ENCODE measurements around the gene SMIM13. TPM values are rescaled to one million over a fixed set of nuclear protein-coding genes. Genes with fewer than 3 reads are reported as not detected.
"Not testable (repeated sequence)": the region's sequence is repeated elsewhere in the genome, so short reads cannot be mapped to it uniquely, and the experiment has no call there.

The SMIM13 gene
- total and polyA plus RNA-seq, 4 donors: 2.5 to 9.8 (median 7.4) TPM

DNA sequence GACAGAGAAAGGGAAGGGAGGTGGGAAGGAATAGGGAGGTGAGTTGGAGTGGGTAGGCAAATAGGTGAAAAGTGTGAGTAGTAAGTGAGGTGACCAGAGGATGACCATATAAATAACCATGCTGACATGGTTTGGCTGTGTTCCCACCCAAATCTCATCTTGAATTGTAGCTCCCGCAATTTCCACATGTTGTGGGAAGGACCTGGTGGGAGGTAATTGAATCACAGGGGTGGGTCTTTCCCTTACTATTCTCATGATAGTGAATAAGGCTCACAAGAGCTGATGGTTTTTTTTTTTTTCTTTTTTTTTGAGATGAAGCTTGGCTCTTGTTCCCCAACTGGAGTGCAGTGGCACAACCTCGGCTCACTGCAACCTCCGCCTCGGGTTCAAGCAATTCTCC, 21.5 kb upstream of the SMIM13 start:
- WGBS, 2 donors: 91 to 96% methylated on average over 4 of the region's 4 CpGs
- no peak overlapping the region for H3K4me3 ChIP-seq (ENCODE audit: low read length in 2 of 2)
- intact Hi-C loops (cut with DNase I): no loop called here
- H3K9me3 ChIP-seq (ENCODE audit: control insufficient read depth, low read length): no peaks in the 10 kb centered on the region
- no peak for ATAC-seq (ENCODE audit: low FRiP score)
- DNase-seq: no peak
- no peaks in the 10 kb centered on the region for H3K4me1 ChIP-seq (ENCODE audit: control insufficient read depth in 1 of 2, insufficient read depth in 2 of 2, low read length in 2 of 2)
- no peak overlapping the region for H3K27ac ChIP-seq (ENCODE audit: low read depth in 1 of 2, low read length in 2 of 2)
- H3K36me3 ChIP-seq (ENCODE audit: control insufficient read depth in 1 of 2, insufficient read depth in 2 of 2, low read length in 1 of 2): no peaks in the 10 kb centered on the region
- no peaks in the 10 kb centered on the region for H3K27me3 ChIP-seq (ENCODE audit: control insufficient read depth in 1 of 2, insufficient read depth in 2 of 2, low read length in 1 of 2)

DNA sequence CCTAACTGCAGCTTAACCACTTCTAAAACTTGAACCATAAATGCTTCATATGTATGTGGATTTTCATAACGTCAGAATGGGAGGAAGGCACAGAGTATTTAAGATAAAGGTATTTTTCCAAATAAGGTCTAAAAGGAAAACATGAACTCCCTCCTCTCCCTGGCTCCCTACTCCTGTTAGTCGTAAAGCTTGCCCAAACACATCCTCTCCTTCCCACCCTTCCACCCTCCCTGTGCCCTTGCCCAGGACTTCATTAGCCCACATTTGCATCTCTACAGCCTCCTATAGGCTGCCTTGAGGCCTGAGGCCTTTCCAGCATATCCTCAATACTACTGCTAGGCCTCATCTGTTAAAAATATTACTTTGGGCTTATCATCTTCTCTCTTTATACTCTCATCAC, 17.1 kb upstream of the SMIM13 start:
- 61 to 62% methylated on average over 2 of the region's 2 CpGs for WGBS, 2 donors

DNA sequence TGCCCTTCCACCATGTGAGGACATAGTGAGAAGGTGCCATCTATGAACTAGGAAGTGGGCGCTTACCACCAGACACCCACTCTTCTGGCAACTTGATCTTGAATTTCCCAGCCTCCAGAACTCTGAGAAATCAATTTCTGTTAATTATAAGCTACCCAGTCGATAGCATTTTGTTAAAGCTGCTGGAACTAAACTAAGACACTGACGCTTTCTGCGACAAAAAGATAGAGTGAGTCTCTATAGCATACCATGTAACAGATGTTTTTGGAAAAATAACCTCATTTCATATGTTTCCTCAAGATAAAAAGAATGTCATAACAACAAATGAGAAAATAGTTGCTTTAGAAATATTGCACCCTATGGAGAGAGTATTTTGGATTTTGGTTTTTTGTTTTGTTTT, 15.4 kb upstream of the SMIM13 start:
- H3K27me3 ChIP-seq (ENCODE audit: control insufficient read depth in 1 of 2, insufficient read depth in 2 of 2, low read length in 1 of 2): no peaks in the 10 kb centered on the region
- H3K27ac ChIP-seq (ENCODE audit: low read depth in 1 of 2, low read length in 2 of 2): no peak overlapping the region
- no peaks in the 10 kb centered on the region for H3K4me1 ChIP-seq (ENCODE audit: control insufficient read depth in 1 of 2, insufficient read depth in 2 of 2, low read length in 2 of 2)
- H3K36me3 ChIP-seq (ENCODE audit: control insufficient read depth in 1 of 2, insufficient read depth in 2 of 2, low read length in 1 of 2): no peaks in the 10 kb centered on the region
- H3K4me3 ChIP-seq (ENCODE audit: low read length in 2 of 2): no peak overlapping the region
- intact Hi-C loops (cut with DNase I): no loop called here
- no peak for DNase-seq
- WGBS, 2 donors: 92 to 95% methylated on average over 4 of the region's 4 CpGs
- ATAC-seq (ENCODE audit: low FRiP score): no peak
- H3K9me3 ChIP-seq (ENCODE audit: control insufficient read depth, low read length): no peaks in the 10 kb centered on the region

More for the DNA sequence above, 17.1 kb upstream of the SMIM13 start:
- DNase-seq: no peak
- Histone ChIP-seq H3K36me3 (ENCODE audit: control insufficient read depth in 1 of 2, insufficient read depth in 2 of 2, low read length in 1 of 2) (no peaks in the 10 kb centered on the region), H3K27ac (ENCODE audit: low read depth in 1 of 2, low read length in 2 of 2) (no peak overlapping the region), H3K4me3 (ENCODE audit: low read length in 2 of 2) (no peak overlapping the region), H3K9me3 (ENCODE audit: control insufficient read depth, low read length) (no peaks in the 10 kb centered on the region), H3K27me3 (ENCODE audit: control insufficient read depth in 1 of 2, insufficient read depth in 2 of 2, low read length in 1 of 2) (no peaks in the 10 kb centered on the region), H3K4me1 (ENCODE audit: control insufficient read depth in 1 of 2, insufficient read depth in 2 of 2, low read length in 2 of 2) (no peaks in the 10 kb centered on the region)
- ATAC-seq (ENCODE audit: low FRiP score): no peak
- intact Hi-C loops (cut with DNase I): no loop called here

DNA sequence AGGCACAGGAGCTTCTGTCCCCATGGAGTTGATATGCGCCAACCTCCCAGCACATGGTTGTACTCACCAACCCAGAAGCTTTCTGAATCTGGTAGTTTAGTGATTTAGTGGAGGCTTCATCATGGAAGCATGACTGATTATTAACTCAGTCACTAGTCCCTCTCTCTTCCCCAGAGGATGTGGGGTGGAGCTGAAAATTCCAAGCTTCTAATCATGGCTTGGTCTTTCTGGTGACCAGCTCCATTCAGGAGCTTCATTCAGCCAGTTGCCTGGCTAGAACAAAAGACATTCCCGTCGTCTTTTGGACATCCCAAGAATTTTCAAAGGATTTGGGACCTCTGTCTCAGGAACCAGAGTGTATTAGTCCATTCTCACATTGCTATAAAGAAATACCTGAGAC, 13.3 kb upstream of the SMIM13 start:
- no peaks in the 10 kb centered on the region for H3K36me3 ChIP-seq (ENCODE audit: control insufficient read depth in 1 of 2, insufficient read depth in 2 of 2, low read length in 1 of 2)
- intact Hi-C loops (cut with DNase I): no loop called here
- no peaks in the 10 kb centered on the region for H3K9me3 ChIP-seq (ENCODE audit: control insufficient read depth, low read length)
- no peaks in the 10 kb centered on the region for H3K27me3 ChIP-seq (ENCODE audit: control insufficient read depth in 1 of 2, insufficient read depth in 2 of 2, low read length in 1 of 2)
- WGBS, 2 donors: 60 to 73% methylated on average over 3 of the region's 3 CpGs
- DNase-seq: no peak
- no peaks in the 10 kb centered on the region for H3K4me1 ChIP-seq (ENCODE audit: control insufficient read depth in 1 of 2, insufficient read depth in 2 of 2, low read length in 2 of 2)
- H3K27ac ChIP-seq (ENCODE audit: low read depth in 1 of 2, low read length in 2 of 2): no peak overlapping the region
- no peak overlapping the region for H3K4me3 ChIP-seq (ENCODE audit: low read length in 2 of 2)
- ATAC-seq (ENCODE audit: low FRiP score): no peak

DNA sequence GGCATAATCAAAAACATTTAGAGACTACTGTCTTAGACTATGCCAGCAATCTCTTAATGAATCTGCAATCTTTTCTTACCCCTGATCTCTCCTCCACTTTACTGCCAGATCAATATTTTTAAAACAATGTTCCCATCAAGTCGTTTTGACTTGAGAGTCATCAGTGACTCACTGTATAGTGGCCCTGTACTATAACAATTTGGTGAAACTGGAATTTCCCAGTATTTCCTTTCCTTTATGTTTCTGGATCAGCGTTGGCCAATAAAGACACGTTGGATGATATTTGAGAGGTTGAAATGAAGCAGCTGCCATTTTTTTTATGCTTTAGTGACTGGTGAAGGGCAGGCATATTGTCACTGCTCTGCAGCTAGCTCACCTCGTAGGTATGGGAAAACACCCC, 10.1 kb upstream of the SMIM13 start:
- no peak for DNase-seq
- H3K27ac ChIP-seq (ENCODE audit: low read depth in 1 of 2, low read length in 2 of 2): no peak overlapping the region
- WGBS, 2 donors: 79 to 80% methylated on average over 4 of the region's 4 CpGs
- no peaks in the 10 kb centered on the region for H3K4me1 ChIP-seq (ENCODE audit: control insufficient read depth in 1 of 2, insufficient read depth in 2 of 2, low read length in 2 of 2)
- no peak for ATAC-seq (ENCODE audit: low FRiP score)
- H3K36me3 ChIP-seq (ENCODE audit: control insufficient read depth in 1 of 2, insufficient read depth in 2 of 2, low read length in 1 of 2): no peaks in the 10 kb centered on the region
- no peaks in the 10 kb centered on the region for H3K27me3 ChIP-seq (ENCODE audit: control insufficient read depth in 1 of 2, insufficient read depth in 2 of 2, low read length in 1 of 2)
- H3K4me3 ChIP-seq (ENCODE audit: low read length in 2 of 2): no peak overlapping the region
- no peaks in the 10 kb centered on the region for H3K9me3 ChIP-seq (ENCODE audit: control insufficient read depth, low read length)
- intact Hi-C loops (cut with DNase I): no loop called here

DNA sequence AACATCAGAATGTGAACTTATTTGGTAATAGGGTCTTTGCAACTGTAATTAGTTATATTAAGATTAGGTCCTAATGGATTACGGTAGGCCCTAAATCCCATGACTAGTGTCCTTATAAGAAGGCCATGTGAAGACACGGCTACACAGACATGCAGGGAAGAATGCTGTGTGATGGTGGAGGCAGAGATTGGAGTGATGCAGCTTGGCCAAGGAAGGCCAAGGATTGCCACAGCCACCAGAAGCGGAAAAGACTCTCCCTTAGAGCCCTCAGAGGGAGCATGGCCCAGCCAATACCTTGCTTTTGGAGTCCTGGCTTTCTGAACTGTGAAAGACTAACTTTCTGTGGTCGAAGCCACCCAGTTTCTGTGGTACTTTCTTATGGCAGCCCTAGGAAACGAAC, 9.7 kb upstream of the SMIM13 start:
- intact Hi-C loops (cut with DNase I): no loop called here
- DNase-seq (no peak), ATAC-seq (ENCODE audit: low FRiP score) (no peak)
- H3K4me1 ChIP-seq (ENCODE audit: control insufficient read depth in 1 of 2, insufficient read depth in 2 of 2, low read length in 2 of 2): no peaks in the 10 kb centered on the region
- H3K4me3 ChIP-seq (ENCODE audit: low read length in 2 of 2): no peak overlapping the region
- H3K27ac ChIP-seq (ENCODE audit: low read depth in 1 of 2, low read length in 2 of 2): no peak overlapping the region
- no peaks in the 10 kb centered on the region for H3K27me3 ChIP-seq (ENCODE audit: control insufficient read depth in 1 of 2, insufficient read depth in 2 of 2, low read length in 1 of 2)
- H3K36me3 ChIP-seq (ENCODE audit: control insufficient read depth in 1 of 2, insufficient read depth in 2 of 2, low read length in 1 of 2): no peaks in the 10 kb centered on the region
- H3K9me3 ChIP-seq (ENCODE audit: control insufficient read depth, low read length): no peaks in the 10 kb centered on the region
- 85 to 93% methylated on average over 5 of the region's 5 CpGs for WGBS, 2 donors

DNA sequence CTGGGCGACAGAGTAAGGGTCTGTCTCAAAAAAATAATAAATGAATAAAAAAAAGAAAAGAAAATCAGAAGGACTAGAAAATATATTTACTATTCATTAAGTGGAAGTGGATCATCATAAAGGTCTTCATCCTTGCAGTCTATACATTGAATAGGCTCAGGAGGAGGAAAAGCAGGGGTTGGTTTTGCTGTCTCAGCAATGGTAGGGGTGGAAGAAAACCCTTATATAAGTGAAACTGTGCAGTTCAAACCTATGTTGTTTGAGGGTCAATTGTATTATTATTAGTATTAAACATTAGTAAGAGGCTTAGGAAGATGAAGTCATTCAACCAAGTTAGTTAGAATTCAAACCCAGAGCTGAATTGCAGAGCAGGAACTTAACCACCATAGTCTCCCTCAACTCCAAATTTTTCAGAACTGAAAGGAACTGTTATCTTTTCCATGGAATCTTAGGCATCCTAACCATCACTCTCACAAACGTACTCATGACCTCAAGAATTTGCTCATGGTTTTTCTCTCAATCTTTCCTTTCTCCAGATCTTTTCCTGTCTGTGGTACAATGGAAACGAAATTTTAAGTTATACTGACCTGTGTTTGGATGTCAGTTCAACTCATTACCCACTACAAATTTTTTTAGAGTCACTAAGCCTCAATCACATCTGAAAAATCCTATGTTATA, 7.7 kb upstream of the SMIM13 start:
- H3K36me3 ChIP-seq (ENCODE audit: control insufficient read depth in 1 of 2, insufficient read depth in 2 of 2, low read length in 1 of 2): no peaks in the 10 kb centered on the region
- no peaks in the 10 kb centered on the region for H3K27me3 ChIP-seq (ENCODE audit: control insufficient read depth in 1 of 2, insufficient read depth in 2 of 2, low read length in 1 of 2)
- ATAC-seq (ENCODE audit: low FRiP score): no peak
- no peaks in the 10 kb centered on the region for H3K4me1 ChIP-seq (ENCODE audit: control insufficient read depth in 1 of 2, insufficient read depth in 2 of 2, low read length in 2 of 2)
- no peaks in the 10 kb centered on the region for H3K9me3 ChIP-seq (ENCODE audit: control insufficient read depth, low read length)
- 40 to 41% methylated on average over 3 of the region's 3 CpGs for WGBS, 2 donors
- no peak for DNase-seq
- no peak overlapping the region for H3K27ac ChIP-seq (ENCODE audit: low read depth in 1 of 2, low read length in 2 of 2)
- intact Hi-C loops (cut with DNase I): no loop called here
- no peak overlapping the region for H3K4me3 ChIP-seq (ENCODE audit: low read length in 2 of 2)

DNA sequence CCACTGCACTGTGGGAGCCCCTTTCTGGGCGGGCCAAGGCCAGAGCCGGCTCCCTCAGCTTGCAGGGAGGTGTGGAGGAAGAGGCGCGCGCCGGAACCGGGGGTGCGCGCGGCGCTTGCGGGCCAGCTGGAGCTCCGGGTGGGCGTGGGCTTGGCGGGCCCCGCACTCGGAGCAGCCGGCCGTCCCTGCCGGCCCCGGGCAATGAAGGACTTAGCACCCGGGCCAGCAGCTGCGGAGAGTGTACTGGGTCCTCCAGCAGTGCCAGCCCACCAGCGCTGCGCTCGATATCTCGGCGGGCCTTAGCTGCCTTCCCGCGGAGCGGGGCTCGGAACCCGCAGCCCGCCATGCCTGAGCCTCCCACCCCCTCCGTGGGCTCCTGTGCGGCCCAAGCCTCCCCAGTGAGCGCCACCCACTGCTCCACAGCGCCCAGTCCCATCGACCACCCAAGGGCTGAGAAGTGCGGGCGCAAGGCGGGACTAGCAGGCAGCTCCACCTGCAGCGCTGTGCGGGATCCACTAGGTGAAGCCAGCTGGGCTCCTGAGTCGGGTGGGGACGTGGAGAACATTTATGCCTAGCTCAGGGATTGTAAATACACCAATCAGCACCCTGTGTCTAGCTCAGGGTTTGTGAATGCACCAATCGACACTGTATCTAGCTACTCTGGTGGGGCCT, 6.4 kb upstream of the SMIM13 start:
- 84 to 89% methylated on average over 47 of the region's 47 CpGs for WGBS, 2 donors
- H3K36me3 ChIP-seq (ENCODE audit: control insufficient read depth in 1 of 2, insufficient read depth in 2 of 2, low read length in 1 of 2); H3K4me3 ChIP-seq (ENCODE audit: low read length in 2 of 2); ATAC-seq (ENCODE audit: low FRiP score); H3K27ac ChIP-seq (ENCODE audit: low read depth in 1 of 2, low read length in 2 of 2); H3K9me3 ChIP-seq (ENCODE audit: control insufficient read depth, low read length); H3K4me1 ChIP-seq (ENCODE audit: control insufficient read depth in 1 of 2, insufficient read depth in 2 of 2, low read length in 2 of 2); DNase-seq; H3K27me3 ChIP-seq (ENCODE audit: control insufficient read depth in 1 of 2, insufficient read depth in 2 of 2, low read length in 1 of 2); intact Hi-C loops (cut with DNase I): not testable (repeated sequence)

DNA sequence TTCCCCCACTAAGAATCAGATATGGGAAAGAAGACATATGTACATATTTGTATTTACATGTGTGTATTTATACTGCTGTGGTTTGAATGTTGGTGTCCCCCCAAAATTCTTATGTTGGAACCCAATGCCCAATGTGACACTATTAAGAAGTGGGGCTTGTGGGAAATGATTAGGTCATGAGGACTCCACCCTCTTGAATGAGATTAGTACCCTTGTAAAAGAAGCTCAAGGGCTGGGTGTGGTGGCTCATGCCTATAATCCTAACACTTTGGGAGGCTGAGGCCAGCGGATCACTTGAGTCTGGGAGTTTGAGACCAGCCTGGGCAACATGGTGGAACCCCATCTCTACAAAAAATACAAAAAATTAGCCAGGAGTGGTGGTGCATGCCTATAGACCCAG, 3.9 kb upstream of the SMIM13 start:
- Histone ChIP-seq H3K4me3 (ENCODE audit: low read length in 2 of 2) (no peak overlapping the region), H3K36me3 (ENCODE audit: control insufficient read depth in 1 of 2, insufficient read depth in 2 of 2, low read length in 1 of 2) (no peaks in the 10 kb centered on the region), H3K9me3 (ENCODE audit: control insufficient read depth, low read length) (no peaks in the 10 kb centered on the region), H3K27ac (ENCODE audit: low read depth in 1 of 2, low read length in 2 of 2) (no peak overlapping the region), H3K27me3 (ENCODE audit: control insufficient read depth in 1 of 2, insufficient read depth in 2 of 2, low read length in 1 of 2) (no peaks in the 10 kb centered on the region), H3K4me1 (ENCODE audit: control insufficient read depth in 1 of 2, insufficient read depth in 2 of 2, low read length in 2 of 2) (no peaks in the 10 kb centered on the region)
- WGBS, 2 donors: 89 to 93% methylated on average over 1 of the region's 1 CpG
- intact Hi-C loops (cut with DNase I): no loop called here
- no peak for ATAC-seq (ENCODE audit: low FRiP score)
- DNase-seq: no peak

Measured in aorta (tissue), 5 donors.